ENCODE data around the gene CCDC183. TPM values are rescaled to one million over a fixed set of nuclear protein-coding genes. Genes with fewer than 3 reads are reported as not detected.

Gene CCDC183
- total RNA-seq, 1 experiment from 2014 or later: not detected

DNA sequence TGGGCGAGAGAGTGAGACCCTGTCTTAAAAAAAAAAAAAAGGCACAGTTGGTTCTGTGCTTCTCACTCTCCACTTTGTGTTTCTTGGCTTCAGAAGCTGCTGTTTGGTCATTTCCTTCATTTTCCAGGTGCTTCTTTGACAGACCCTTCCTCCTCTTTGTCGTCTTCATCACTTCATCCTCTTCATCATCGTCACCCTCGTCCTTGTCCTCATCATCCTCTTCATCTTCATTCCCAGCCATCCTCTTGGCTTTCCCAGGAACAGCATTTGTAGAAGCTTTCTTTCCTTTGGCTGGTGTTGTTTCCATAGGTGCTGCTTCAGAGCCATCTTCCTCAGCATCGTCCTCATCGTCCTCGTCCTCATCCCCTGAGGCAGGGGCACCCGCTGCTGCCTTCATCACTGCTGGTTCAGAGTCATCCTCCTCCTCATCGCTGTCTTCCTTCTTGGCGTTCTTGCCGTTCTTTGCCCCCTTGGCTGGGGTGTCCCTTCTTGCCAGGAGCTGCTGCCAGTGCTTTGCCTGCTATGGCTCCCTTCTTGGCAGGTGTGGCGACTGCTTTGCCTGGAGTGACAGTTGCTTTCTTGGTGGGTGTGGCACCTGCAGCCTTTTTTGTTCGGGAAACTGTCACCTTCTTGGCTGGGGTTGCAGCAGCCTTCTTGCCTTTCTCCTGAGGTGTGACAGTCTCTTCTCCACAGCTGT, 18.7 kb downstream of the CCDC183 start:
- Histone ChIP-seq H3K27ac (ENCODE audit: low read length) (peak overlapping the region; percentile 29; the same call in 1 of the 2 replicates), H3K9me3 (ENCODE audit: low read length) (no peaks in the 10 kb centered on the region), H3K4me1 (ENCODE audit: low read length) (peaks cover 21% of the 10 kb centered on the region), H3K4me3 (ENCODE audit: low read length) (no peak overlapping the region), H3K9me2 (replicated peaks; ENCODE audit: insufficient read depth, low read length) (no peaks in the 10 kb centered on the region), H3K36me3 (ENCODE audit: insufficient read depth, low read length) (peaks cover 18% of the 10 kb centered on the region; the same call in 1 of the 2 replicates), H3K9ac (ENCODE audit: low read length) (0 out of 2 replicates have a peak overlapping the region, but pooled peaks have one; percentile 11), H3K4me2 (ENCODE audit: low read depth, low read length, poor library complexity, severe bottlenecking) (no peak overlapping the region), H4K20me1 (ENCODE audit: insufficient read depth, low read depth, low read length) (peaks cover 3% of the 10 kb centered on the region; the same call in 1 of the 2 replicates), H3K79me2 (ENCODE audit: low read length) (peaks cover 77% of the 10 kb centered on the region), H3K27me3 (ENCODE audit: low read length) (no peaks in the 10 kb centered on the region), H2AFZ (ENCODE audit: low read length) (no peak overlapping the region)
- peak; percentile 51 for DNase-seq

- no peaks in the 10 kb centered on the region for H3K27me3 ChIP-seq (ENCODE audit: low read length)
- 0 out of 2 replicates have a peak overlapping the region, but pooled peaks have one; percentile 11 for H3K9ac ChIP-seq (ENCODE audit: low read length)
- no peak overlapping the region for H2AFZ ChIP-seq (ENCODE audit: low read length)
- H3K9me2 ChIP-seq (replicated peaks; ENCODE audit: insufficient read depth, low read length): no peaks in the 10 kb centered on the region
- no peak overlapping the region for H3K4me3 ChIP-seq (ENCODE audit: low read length)
- peaks cover 4% of the 10 kb centered on the region; the same call in 1 of the 2 replicates for H4K20me1 ChIP-seq (ENCODE audit: insufficient read depth, low read depth, low read length)
- peak overlapping the region; percentile 29; the same call in 1 of the 2 replicates for H3K27ac ChIP-seq (ENCODE audit: low read length)
- DNase-seq: no peak
- no peaks in the 10 kb centered on the region for H3K9me3 ChIP-seq (ENCODE audit: low read length)
- peaks cover 72% of the 10 kb centered on the region for H3K79me2 ChIP-seq (ENCODE audit: low read length)
- H3K4me1 ChIP-seq (ENCODE audit: low read length): peaks cover 16% of the 10 kb centered on the region
- no peak overlapping the region for H3K4me2 ChIP-seq (ENCODE audit: low read depth, low read length, poor library complexity, severe bottlenecking)
- peaks cover 13% of the 10 kb centered on the region; the same call in 1 of the 2 replicates for H3K36me3 ChIP-seq (ENCODE audit: insufficient read depth, low read length)
These were observed 19.3 kb downstream of the CCDC183 start for GRCh38 chr9:136815422-136815782.

- Histone ChIP-seq H2AFZ (ENCODE audit: low read length) (no peak overlapping the region), H3K4me1 (ENCODE audit: low read length) (no peaks in the 10 kb centered on the region), H3K36me3 (ENCODE audit: insufficient read depth, low read length) (no peaks in the 10 kb centered on the region), H3K27ac (ENCODE audit: low read length) (no peak overlapping the region), H3K9me2 (replicated peaks; ENCODE audit: insufficient read depth, low read length) (no peaks in the 10 kb centered on the region), H3K9me3 (ENCODE audit: low read length) (no peaks in the 10 kb centered on the region), H3K79me2 (ENCODE audit: low read length) (peaks cover 28% of the 10 kb centered on the region), H3K4me2 (ENCODE audit: low read depth, low read length, poor library complexity, severe bottlenecking) (no peak overlapping the region), H3K27me3 (ENCODE audit: low read length) (no peaks in the 10 kb centered on the region), H3K4me3 (ENCODE audit: low read length) (no peak overlapping the region), H3K9ac (ENCODE audit: low read length) (no peak overlapping the region), H4K20me1 (ENCODE audit: insufficient read depth, low read depth, low read length) (peaks cover 10% of the 10 kb centered on the region; the same call in 1 of the 2 replicates)
- no peak for DNase-seq
These were observed 25.1 kb downstream of the CCDC183 start for GRCh38 chr9:136820971-136821825.

- no peaks in the 10 kb centered on the region for H3K36me3 ChIP-seq (ENCODE audit: insufficient read depth, low read length)
These were observed 25.8 kb downstream of the CCDC183 start for GRCh38 chr9:136821826-136822544.

DNA sequence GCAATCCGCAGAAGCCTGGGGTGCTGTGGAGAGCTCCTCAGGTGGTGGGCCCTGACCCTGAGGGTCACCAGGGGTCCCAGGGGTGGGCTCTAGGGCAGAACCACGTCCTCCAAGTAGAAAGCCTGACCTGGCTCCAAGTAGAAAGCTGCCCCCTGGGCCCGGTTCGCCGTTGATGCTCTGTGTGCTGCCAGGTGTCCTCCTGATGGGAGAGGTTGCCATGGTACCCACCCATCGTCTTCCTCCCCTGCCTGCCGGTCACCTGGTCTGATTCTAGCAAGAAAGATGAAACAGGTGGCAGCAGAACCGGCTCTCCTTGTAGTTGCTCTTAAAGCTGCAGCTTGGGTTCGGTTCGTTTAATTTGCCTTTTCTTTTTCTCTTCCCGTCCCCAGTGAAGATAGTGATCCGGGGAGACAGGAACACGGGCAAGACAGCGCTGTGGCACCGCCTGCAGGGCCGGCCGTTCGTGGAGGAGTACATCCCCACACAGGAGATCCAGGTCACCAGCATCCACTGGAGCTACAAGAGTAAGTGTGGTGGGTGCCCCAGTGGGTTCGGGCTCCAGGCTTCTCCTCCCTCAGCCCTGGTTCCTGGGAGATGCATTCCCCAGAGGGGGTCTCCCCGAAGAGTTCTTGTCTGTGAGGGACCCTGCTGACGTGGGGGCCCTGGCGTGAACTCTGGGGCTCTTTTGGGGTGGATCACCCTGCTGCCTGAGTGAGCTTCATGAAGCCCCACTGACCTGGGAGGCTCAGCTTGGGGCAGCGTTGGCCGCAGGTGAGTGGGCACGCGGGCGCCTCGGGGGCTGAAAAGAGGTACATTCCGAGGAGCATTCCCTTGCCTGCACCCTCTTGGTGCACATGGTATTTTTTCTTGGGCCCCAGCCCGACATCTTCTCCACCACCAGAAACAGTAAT, 27.3 kb downstream of the CCDC183 start:
- Histone ChIP-seq H3K4me2 (ENCODE audit: low read depth, low read length, poor library complexity, severe bottlenecking) (no peak overlapping the region), H4K20me1 (ENCODE audit: insufficient read depth, low read depth, low read length) (peaks cover 10% of the 10 kb centered on the region; the same call in 1 of the 2 replicates), H3K27me3 (ENCODE audit: low read length) (no peaks in the 10 kb centered on the region), H3K4me3 (ENCODE audit: low read length) (no peak overlapping the region), H2AFZ (ENCODE audit: low read length) (no peak overlapping the region), H3K9me2 (replicated peaks; ENCODE audit: insufficient read depth, low read length) (no peaks in the 10 kb centered on the region), H3K4me1 (ENCODE audit: low read length) (no peaks in the 10 kb centered on the region), H3K79me2 (ENCODE audit: low read length) (peaks cover 16% of the 10 kb centered on the region), H3K9ac (ENCODE audit: low read length) (no peak overlapping the region), H3K36me3 (ENCODE audit: insufficient read depth, low read length) (no peaks in the 10 kb centered on the region), H3K27ac (ENCODE audit: low read length) (no peak overlapping the region), H3K9me3 (ENCODE audit: low read length) (no peaks in the 10 kb centered on the region)
- DNase-seq: no peak

More at GRCh38 chr9:136821826-136822544, 25.8 kb downstream of the CCDC183 start:
- Histone ChIP-seq H3K9me2 (replicated peaks; ENCODE audit: insufficient read depth, low read length) (no peaks in the 10 kb centered on the region), H3K79me2 (ENCODE audit: low read length) (peaks cover 22% of the 10 kb centered on the region), H3K9me3 (ENCODE audit: low read length) (no peaks in the 10 kb centered on the region), H3K4me1 (ENCODE audit: low read length) (no peaks in the 10 kb centered on the region), H3K27me3 (ENCODE audit: low read length) (no peaks in the 10 kb centered on the region), H3K9ac (ENCODE audit: low read length) (no peak overlapping the region), H3K4me3 (ENCODE audit: low read length) (no peak overlapping the region), H2AFZ (ENCODE audit: low read length) (no peak overlapping the region), H3K4me2 (ENCODE audit: low read depth, low read length, poor library complexity, severe bottlenecking) (no peak overlapping the region), H3K27ac (ENCODE audit: low read length) (no peak overlapping the region), H4K20me1 (ENCODE audit: insufficient read depth, low read depth, low read length) (peaks cover 10% of the 10 kb centered on the region; the same call in 1 of the 2 replicates)
- no peak for DNase-seq

- no peaks in the 10 kb centered on the region for H3K4me1 ChIP-seq (ENCODE audit: low read length)
- no peak for DNase-seq
- no peak overlapping the region for H3K9ac ChIP-seq (ENCODE audit: low read length)
These were observed 28.5 kb downstream of the CCDC183 start for GRCh38 chr9:136824496-136825225.

More at GRCh38 chr9:136824496-136825225, 28.5 kb downstream of the CCDC183 start:
- Histone ChIP-seq H3K9me2 (replicated peaks; ENCODE audit: insufficient read depth, low read length) (no peaks in the 10 kb centered on the region), H3K4me3 (ENCODE audit: low read length) (no peak overlapping the region), H3K9me3 (ENCODE audit: low read length) (no peaks in the 10 kb centered on the region), H2AFZ (ENCODE audit: low read length) (no peak overlapping the region), H4K20me1 (ENCODE audit: insufficient read depth, low read depth, low read length) (peaks cover 9% of the 10 kb centered on the region; the same call in 1 of the 2 replicates), H3K4me2 (ENCODE audit: low read depth, low read length, poor library complexity, severe bottlenecking) (no peak overlapping the region), H3K36me3 (ENCODE audit: insufficient read depth, low read length) (no peaks in the 10 kb centered on the region), H3K27me3 (ENCODE audit: low read length) (no peaks in the 10 kb centered on the region), H3K27ac (ENCODE audit: low read length) (no peak overlapping the region), H3K79me2 (ENCODE audit: low read length) (peaks cover 8% of the 10 kb centered on the region)
